GM18498 (cell line): ENCODE results near the gene OBP2B.
"Not testable (repeated sequence)": the region's sequence is repeated elsewhere in the genome, so short reads cannot be mapped to it uniquely, and the experiment has no call there.

ENCODE experiments used
- ATAC-seq: cut with Tn5 transposase; IDR thresholded peaks from one replicate; pipeline ENCODE4 v1.9.1; 2021; ENCODE audit warnings: mild to moderate bottlenecking, moderate library complexity; ENCODE audit not compliant: unreplicated experiment

The OBP2B gene, protein sequence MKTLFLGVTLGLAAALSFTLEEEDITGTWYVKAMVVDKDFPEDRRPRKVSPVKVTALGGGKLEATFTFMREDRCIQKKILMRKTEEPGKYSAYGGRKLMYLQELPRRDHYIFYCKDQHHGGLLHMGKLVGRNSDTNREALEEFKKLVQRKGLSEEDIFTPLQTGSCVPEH

DNA sequence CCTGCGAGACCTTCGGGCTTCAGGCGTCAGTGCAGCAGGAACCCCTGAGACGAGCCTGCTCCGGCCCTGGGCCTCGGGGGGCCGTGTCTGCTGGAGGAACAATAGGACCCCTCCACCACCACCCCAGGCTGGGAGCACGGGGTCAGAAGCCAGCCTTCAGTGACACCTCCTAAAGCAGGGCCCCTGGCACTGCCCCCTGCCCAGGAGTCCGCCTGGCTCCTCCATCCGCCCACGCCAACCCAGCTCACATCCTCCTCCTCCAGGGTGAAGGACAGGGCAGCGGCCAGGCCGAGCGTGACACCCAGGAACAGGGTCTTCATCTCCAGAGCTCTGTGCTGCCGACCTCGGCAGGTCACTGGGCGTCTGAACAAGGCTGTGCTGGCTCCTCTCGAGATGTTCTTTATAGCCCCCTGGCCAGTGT, at the start of gene OBP2B:
OBP2B (minus strand) TSS at position 371 of the 421 bp plus-strand sequence; CDS start at position 320, 51 bp downstream.
- not testable (repeated sequence) for ATAC-seq

- no peak for ATAC-seq
Measured at GRCh38 chr9:133258061-133259015, 49.3 kb upstream of the OBP2B start.

DNA sequence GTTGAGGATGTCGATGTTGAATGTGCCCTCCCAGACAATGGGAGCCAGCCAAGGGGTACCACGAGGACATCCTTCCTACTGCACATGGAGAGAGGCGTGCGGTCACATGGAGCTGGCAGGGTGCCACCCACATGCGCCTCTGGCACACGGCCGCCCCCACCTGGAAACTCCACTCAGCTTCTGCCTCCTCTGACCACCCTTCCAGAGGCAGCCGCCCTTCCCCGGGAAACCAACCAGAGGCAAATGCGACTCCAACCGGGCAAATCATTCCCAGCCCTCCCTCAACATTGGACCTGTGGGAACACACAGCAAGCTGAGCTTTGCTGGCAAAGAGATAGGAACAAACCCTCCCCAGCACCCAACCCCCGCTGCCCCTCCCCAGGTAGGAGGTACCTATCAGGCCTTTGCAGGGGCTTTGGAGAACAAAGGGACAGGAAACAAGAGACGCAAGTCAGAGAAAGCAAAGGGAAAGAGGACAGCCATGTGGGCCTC, 48.5 kb upstream of the OBP2B start:
- ATAC-seq, result no peak

DNA sequence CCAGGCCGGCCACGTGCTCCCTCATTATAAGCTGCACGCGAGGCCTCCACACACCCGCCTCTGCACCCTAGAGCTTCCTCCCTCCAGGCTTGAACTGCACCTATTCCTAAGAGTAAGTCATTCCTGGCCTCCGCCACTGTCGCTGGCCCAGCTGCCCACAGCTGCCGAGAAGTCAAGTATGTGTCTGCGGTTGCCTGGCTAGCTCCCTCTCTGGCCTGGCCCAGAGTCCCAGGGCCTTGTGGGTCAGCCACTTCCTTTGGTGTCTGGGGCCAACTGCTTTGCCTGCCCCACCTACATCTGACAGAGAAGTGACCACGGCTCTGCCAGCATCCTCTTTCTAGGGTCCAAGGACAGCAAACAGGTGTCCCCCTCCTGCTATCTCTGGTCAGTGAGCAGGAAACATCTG, 47.6 kb upstream of the OBP2B start:
- ATAC-seq, result no peak

DNA sequence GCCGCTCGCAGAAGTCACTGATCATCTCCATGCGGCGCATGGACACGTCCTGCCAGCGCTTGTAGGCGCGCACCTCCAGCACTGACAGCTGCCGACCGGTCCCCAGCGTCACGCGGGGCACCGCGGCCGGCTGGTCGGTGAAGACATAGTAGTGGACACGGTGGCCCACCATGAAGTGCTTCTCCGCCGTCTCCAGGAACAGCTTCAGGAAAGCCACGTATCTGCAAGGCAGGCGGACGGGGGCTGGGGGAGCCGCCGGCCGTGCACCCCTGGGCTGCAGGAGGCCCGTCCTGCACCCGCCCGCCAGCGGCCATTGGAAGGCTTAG, 47.0 kb upstream of the OBP2B start:
- no peak for ATAC-seq

DNA sequence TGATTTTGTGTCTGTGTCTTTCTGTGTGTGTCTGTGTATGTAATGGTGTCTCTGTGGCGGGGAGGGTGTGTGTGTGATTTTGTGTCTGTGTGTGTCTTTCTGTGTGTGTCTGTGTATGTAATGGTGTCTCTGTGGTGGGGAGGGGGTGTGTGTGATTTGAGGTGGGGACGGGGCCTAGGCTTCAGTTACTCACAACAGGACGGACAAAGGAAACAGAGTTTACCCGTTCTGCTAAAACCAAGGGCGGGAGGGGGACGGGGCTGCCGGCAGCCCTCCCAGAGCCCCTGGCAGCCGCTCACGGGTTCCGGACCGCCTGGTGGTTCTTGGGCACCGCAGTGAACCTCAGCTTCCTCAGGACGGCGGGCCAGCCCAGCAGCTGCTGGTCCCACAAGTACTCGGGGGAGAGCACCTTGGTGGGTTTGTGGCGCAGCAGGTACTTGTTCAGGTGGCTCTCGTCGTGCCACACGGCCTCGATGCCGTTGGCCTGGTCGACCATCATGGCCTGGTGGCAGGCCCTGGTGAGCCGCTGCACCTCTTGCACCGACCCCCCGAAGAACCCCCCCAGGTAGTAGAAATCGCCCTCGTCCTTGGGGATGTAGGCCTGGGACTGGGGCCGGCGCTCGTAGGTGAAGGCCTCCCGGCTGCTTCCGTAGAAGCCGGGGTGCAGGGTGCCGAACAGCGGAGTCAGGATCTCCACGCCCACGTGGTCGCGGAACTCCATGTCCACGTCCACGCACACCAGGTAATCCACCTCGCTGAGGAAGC, 46.5 kb upstream of the OBP2B start:
- ATAC-seq, result no peak

DNA sequence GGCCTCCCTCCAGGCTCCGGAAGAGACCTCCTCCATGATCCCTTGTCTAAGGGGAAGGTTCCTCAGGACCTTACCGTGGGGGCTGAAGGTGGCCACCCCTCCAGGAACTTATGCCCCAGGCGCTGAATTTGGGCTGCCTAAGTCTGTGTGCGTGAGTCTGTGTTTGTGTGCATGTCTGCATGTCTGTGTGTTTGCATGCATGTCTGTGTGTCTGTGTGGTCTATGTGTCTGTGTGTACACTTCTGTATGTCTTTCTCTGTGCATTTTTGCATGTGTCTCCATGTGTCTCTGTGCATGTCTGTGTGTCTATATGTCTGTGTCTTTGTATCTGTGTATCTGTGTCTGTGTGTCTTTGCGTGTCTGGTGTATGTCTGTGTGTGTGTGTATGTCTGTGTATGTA, 45.4 kb upstream of the OBP2B start:
- no peak for ATAC-seq

- ATAC-seq, result no peak
Measured at GRCh38 chr9:133253268-133253667, 44.2 kb upstream of the OBP2B start.

DNA sequence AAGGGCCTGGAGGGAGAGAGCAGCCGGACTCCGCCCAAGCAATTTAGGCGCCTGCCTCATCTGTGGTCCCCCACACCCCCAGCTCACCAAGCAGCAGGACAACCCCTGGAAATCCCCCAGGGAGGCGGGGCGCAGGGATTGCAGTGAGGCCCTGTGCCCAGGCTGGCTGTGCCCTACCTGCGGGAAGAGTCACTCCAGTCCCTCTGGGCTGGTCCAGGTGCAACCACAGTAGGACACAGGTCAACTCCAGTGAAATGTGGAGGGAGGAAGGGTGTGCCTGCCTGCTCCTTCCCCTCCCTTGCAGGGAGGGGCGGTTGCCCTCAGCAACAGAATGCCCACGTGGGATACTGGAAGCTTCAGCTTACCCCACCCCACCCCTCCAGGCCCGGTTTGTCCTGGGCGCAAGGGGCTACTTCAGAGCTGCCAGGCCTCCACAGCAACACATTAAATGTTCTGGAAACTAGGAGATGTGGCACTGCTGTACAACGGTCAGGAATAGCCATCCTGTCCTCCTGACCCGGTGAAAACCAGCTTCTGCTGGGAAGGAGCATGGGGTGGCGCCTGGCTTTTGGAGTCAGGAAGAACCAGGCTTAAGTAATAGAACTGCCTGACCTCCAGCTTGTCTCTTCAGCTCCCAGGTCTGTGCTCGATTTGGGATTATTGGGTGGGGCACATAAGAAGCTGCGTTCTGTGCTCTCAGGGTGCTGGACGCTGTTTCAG, 43.4 kb upstream of the OBP2B start:
- ATAC-seq, result no peak

DNA sequence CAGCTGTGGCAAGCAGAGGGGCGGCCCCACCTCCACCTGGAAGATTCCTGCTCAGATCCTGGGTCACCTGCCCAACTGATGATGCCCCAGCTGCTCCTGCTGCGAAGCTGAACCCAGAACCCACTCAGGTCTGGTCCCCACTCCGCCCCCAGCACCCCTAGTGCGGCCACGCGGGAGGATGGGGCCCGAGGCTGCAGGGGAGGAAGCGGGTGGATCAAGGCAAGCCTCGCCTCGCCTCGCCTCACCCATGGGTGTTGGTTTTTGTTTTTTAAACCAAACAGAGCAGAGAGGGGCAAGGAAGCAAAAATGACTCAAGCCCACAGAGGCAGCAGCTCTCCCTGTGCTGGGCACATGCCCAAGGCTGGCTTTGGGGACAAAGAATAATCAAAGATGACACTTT, 42.7 kb upstream of the OBP2B start:
- ATAC-seq, result no peak

DNA sequence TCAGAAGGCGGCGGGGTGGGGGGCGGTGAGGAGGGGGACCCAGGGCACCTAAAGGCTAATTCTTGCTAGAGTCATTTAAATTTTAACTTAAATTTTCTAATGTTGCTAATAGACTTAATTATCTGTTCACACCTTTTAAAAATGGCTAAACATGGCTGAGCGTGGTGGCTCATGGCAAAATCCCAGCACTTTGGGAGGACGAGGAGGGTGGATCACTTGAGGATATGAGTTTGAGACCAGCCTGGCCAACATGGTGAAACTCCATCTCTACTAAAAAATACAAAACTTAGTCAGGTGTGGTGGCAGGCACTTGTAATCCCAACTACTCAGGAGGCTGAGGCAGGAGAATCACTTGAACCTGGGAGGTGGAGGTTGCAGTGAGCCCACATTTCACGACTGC, 42.2 kb upstream of the OBP2B start:
- not testable (repeated sequence) for ATAC-seq

GRCh38 chr9:133250741-133251170, 41.7 kb upstream of the OBP2B start:
- ATAC-seq, result no peak

GRCh38 chr9:133249337-133249736, 40.3 kb upstream of the OBP2B start:
- no peak for ATAC-seq

DNA sequence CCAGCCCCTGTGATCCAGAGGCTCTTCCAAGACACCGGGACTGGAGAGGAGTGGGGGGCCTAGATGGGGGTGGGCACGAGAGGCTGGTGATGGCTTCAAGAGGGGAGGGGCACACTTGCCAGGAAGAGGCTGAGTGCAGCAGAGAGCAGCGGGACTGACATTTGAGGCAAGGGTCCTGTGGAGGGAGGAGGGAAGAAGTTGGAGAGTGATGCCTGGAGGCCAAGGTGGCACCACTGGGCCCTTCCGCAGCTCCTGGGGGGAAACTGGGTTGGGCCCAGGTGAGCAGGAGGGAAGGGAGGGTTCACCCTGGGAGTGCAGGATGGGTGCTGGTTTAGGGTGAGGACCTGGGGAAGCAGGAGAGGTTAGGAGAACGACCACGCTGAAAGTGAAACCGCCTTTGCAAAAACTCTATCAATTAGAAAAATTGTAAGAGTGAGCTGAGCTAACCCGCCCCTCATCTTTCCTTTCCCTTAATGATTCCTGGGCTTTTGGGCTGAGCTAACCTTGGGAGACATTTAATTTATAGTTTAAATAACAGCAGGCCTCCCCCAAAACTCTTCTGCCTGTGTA, 39.8 kb upstream of the OBP2B start:
- ATAC-seq, result no peak

GRCh38 chr9:133247632-133248031, 38.6 kb upstream of the OBP2B start:
- no peak for ATAC-seq

DNA sequence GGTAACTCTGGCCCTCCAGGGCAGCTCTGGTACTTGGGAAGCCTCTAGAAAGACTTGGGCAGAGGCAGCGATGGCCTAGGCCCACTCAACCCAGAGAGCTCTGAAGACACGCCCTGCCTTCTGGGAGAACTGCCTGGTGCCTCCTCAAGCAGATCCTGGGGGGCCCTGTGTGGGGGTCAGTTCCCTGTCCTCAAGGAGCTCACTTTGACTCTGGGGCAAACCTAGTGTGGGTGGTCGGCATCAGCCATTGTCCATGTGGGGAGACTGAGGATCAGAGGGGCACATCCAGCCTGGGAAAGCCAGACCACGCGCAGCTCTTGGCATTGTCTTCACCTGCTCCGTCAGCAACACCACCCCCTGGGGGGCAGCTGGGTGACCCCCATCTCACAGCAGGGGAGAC, 37.9 kb upstream of the OBP2B start:
- ATAC-seq, result no peak

GRCh38 chr9:133246562-133246961, 37.5 kb upstream of the OBP2B start:
- no peak for ATAC-seq

GRCh38 chr9:133242991-133243390, 33.9 kb upstream of the OBP2B start:
- ATAC-seq, result no peak

GRCh38 chr9:133242241-133242640, 33.2 kb upstream of the OBP2B start:
- ATAC-seq, result no peak

GRCh38 chr9:133239533-133240090, 30.6 kb upstream of the OBP2B start:
- no peak for ATAC-seq
